GM23338 (cell line): ENCODE data around the gene TM9SF4. TPM values are rescaled to one million over a fixed set of nuclear protein-coding genes. Genes with fewer than 3 reads are reported as not detected.

Source experiments
- ATAC-seq: fragments of 200-7000 bp; cut with Tn5 transposase; 3 replicates; pipeline ENCODE4 v1.9.1; 2020
- DNase-seq: peaks from one replicate; pipeline ENCODE4 v3.0.0-alpha.2; 2015; ENCODE audit warnings: low spot score
- H2AFZ ChIP-seq: fragments of 200-600 bp; sonication (generic); 2 replicates; pipeline ENCODE4 v1.8.0; 2016; ENCODE audit warnings: antibody characterized with exemption, mild to moderate bottlenecking, moderate library complexity
- H3F3A ChIP-seq: fragments of 200-600 bp; sonication (generic); replicated peaks from 2 replicates; pipeline ENCODE4 v1.8.0; 2017; ENCODE audit warnings: antibody characterized with exemption, mixed run types, low read depth
- H3K27ac ChIP-seq: fragments of 200-600 bp; sonication (generic); 2 replicates; pipeline ENCODE4 v1.6.1; 2016; ENCODE audit warnings: low read depth
- H3K27me3 ChIP-seq: fragments of 200-600 bp; sonication (generic); 2 replicates; pipeline ENCODE4 v1.8.0; 2016; ENCODE audit warnings: mild to moderate bottlenecking, mixed run types, moderate library complexity; ENCODE audit not compliant: insufficient read depth
- H3K36me3 ChIP-seq: fragments of 200-600 bp; sonication (generic); 2 replicates; pipeline ENCODE4 v1.8.0; 2016; ENCODE audit warnings: mild to moderate bottlenecking; ENCODE audit not compliant: insufficient read depth
- H3K4me1 ChIP-seq: fragments of 200-600 bp; sonication (generic); 2 replicates; pipeline ENCODE4 v1.8.0; 2016; ENCODE audit warnings: mild to moderate bottlenecking, moderate library complexity; ENCODE audit not compliant: insufficient read depth
- H3K4me2 ChIP-seq: fragments of 200-600 bp; sonication (generic); 2 replicates; pipeline ENCODE4 v1.7.1; 2017; ENCODE audit warnings: mixed run types
- H3K4me3 ChIP-seq: fragments of 200-600 bp; sonication (generic); 2 replicates; pipeline ENCODE4 v1.6.1; 2016; ENCODE audit warnings: mixed run types
- H3K79me2 ChIP-seq: fragments of 200-600 bp; sonication (generic); replicated peaks from 2 replicates; pipeline ENCODE4 v1.8.0; 2017; ENCODE audit warnings: mild to moderate bottlenecking; ENCODE audit not compliant: insufficient read depth
- H3K9me2 ChIP-seq: fragments of 200-600 bp; sonication (generic); 2 replicates; pipeline ENCODE4 v1.8.0; 2017; ENCODE audit not compliant: insufficient read depth
- H4K20me1 ChIP-seq: fragments of 200-600 bp; sonication (generic); replicated peaks from 2 replicates; pipeline ENCODE4 v1.8.0; 2017; ENCODE audit warnings: mild to moderate bottlenecking; ENCODE audit not compliant: insufficient read depth
- H3K27ac Mint-ChIP-seq: 2 replicates; pipeline ENCODE4 v1.8.0; 2020; ENCODE audit warnings: inconsistent platforms, mild to moderate bottlenecking, moderate library complexity, mixed read lengths
- H3K27me3 Mint-ChIP-seq: 3 replicates; pipeline ENCODE4 v1.8.0; 2022; ENCODE audit warnings: low read depth, mild to moderate bottlenecking, moderate library complexity, mixed read lengths, inconsistent platforms; ENCODE audit not compliant: insufficient read depth, poor library complexity
- H3K36me3 Mint-ChIP-seq: 3 replicates; pipeline ENCODE4 v1.8.0; 2021; ENCODE audit warnings: low read depth, mild to moderate bottlenecking, inconsistent platforms, moderate library complexity, mixed read lengths
- H3K4me1 Mint-ChIP-seq: 3 replicates; pipeline ENCODE4 v1.8.0; 2020; ENCODE audit warnings: mild to moderate bottlenecking, inconsistent platforms, mixed read lengths
- H3K4me3 Mint-ChIP-seq: 3 replicates; pipeline ENCODE4 v1.8.0; 2021; ENCODE audit warnings: moderate library complexity, mild to moderate bottlenecking, inconsistent platforms, mixed read lengths
- H3K9me3 Mint-ChIP-seq: 3 replicates; pipeline ENCODE4 v1.8.0; 2020; ENCODE audit warnings: moderate library complexity, mild to moderate bottlenecking, inconsistent platforms, mixed read lengths
- CREB1 ChIP-seq: fragments of 250-450 bp; sonication (Bioruptor Pico); IDR thresholded peaks from 2 replicates; pipeline ENCODE4 v1.5.0; 2020; ENCODE audit warnings: low read depth, mild to moderate bottlenecking, moderate library complexity
- CTCF ChIP-seq, 2 experiments: fragments of 200-600 bp in 1 of 2; sonication (generic) in 1 of 2; conservative IDR thresholded peaks; 2 replicates each; pipeline versions ENCODE4 v1.5.1 to v1.6.1; 2016 to 2017; ENCODE audit warnings: antibody characterized with exemption in 2 of 2, low read depth in 2 of 2, mild to moderate bottlenecking in 2 of 2, moderate library complexity in 1 of 2
- ETS1 ChIP-seq: IDR thresholded peaks from 2 replicates; pipeline ENCODE4 v1.6.1; 2016; ENCODE audit warnings: antibody characterized with exemption
- EZH2 ChIP-seq: fragments of 200-600 bp; sonication (generic); IDR thresholded peaks from one replicate; pipeline ENCODE4 v1.8.0; 2017; ENCODE audit warnings: antibody characterized with exemption, mild to moderate bottlenecking, low read depth; ENCODE audit not compliant: unreplicated experiment
- EZH2phosphoT487 ChIP-seq: fragments of 200-600 bp; sonication (generic); IDR thresholded peaks from one replicate; pipeline ENCODE4 v1.8.1; 2018; ENCODE audit warnings: antibody characterized with exemption; ENCODE audit not compliant: unreplicated experiment
- JUNB ChIP-seq: IDR thresholded peaks from one replicate; pipeline ENCODE4 v1.6.1; 2016; ENCODE audit warnings: antibody characterized with exemption; ENCODE audit not compliant: unreplicated experiment
- NANOG ChIP-seq: IDR thresholded peaks from 2 replicates; pipeline ENCODE4 v1.6.1; 2016; ENCODE audit warnings: antibody characterized with exemption, borderline replicate concordance
- POLR2AphosphoS5 ChIP-seq: IDR thresholded peaks from 2 replicates; pipeline ENCODE4 v1.6.1; 2016; ENCODE audit warnings: antibody characterized with exemption, low read depth
- REST ChIP-seq: IDR thresholded peaks from one replicate; pipeline ENCODE4 v1.6.1; 2018; ENCODE audit warnings: antibody characterized with exemption; ENCODE audit not compliant: unreplicated experiment
- STAT1 ChIP-seq: IDR thresholded peaks from one replicate; pipeline ENCODE4 v1.6.1; 2016; ENCODE audit warnings: antibody characterized with exemption; ENCODE audit not compliant: unreplicated experiment
- ZNF114 ChIP-seq: fragments of 250-450 bp; sonication (Bioruptor Pico); IDR thresholded peaks from 2 replicates; pipeline ENCODE4 v1.5.0; 2020; ENCODE audit warnings: mild to moderate bottlenecking, moderate library complexity
- ZNF331 ChIP-seq: fragments of 250-450 bp; sonication (Bioruptor Pico); IDR thresholded peaks from 2 replicates; pipeline ENCODE4 v1.5.0; 2020; ENCODE audit warnings: low read depth, mild to moderate bottlenecking, moderate library complexity
- ZNF462 ChIP-seq: fragments of 250-450 bp; sonication (Bioruptor Pico); IDR thresholded peaks from 2 replicates; pipeline ENCODE4 v1.5.0; 2020; ENCODE audit warnings: mild to moderate bottlenecking, moderate library complexity
- polyA plus RNA-seq: library from polyadenylated mRNA; unstranded; fragments of >200 nt; fragmentation: Nextera tagmentation; extraction: Ambion mirVana; gene quantifications from 2 replicates; pipeline ENCODE4 v1.2.1, GENCODE V29; 2016
- total RNA-seq: library from RNA; depleted of rRNA; stranded (reverse); fragments of >200 nt; shearing (Covaris generic); gene quantifications from 2 replicates; pipeline ENCODE4 v1.2.3, GENCODE V29; 2014

Gene TM9SF4
- total and polyA plus RNA-seq, 2 experiments from 2014 or later: 20.4 to 52.6 TPM

GRCh38 chr20:32163951-32164350 lies 54.4 kb downstream of the TM9SF4 start:
- Histone ChIP-seq H3F3A (0 out of 2 replicates have a peak, but pooled peaks cover 8% of the 10 kb centered on the region), H2AFZ (no peak overlapping the region), H3K9me2 (no peaks in the 10 kb centered on the region), H3K4me1 (peaks cover 5% of the 10 kb centered on the region; the same call in 1 of the 2 replicates), H3K4me2 (no peak overlapping the region), H3K4me3 (no peak overlapping the region), H3K27me3 (no peaks in the 10 kb centered on the region), H3K36me3 (peaks cover 41% of the 10 kb centered on the region), H3K79me2 (no peaks in the 10 kb centered on the region), H3K27ac (no peak overlapping the region), H4K20me1 (peaks cover 14% of the 10 kb centered on the region; the same call in 1 of the 2 replicates)
- no peak for TF ChIP-seq EZH2phosphoT487
- TF ChIP-seq ETS1: no peak
- no peak for TF ChIP-seq CTCF (conservative IDR thresholded peaks at IDR 0.05; ENCODE audit: low read depth in 2 of 2)
- no peak for TF ChIP-seq ZNF331 (CRISPR knock-in tag)
- no peak for TF ChIP-seq STAT1
- TF ChIP-seq NANOG: no peak
- no peak for TF ChIP-seq POLR2AphosphoS5
- TF ChIP-seq ZNF462 (CRISPR knock-in tag): no peak
- no peak for TF ChIP-seq EZH2
- no peak for TF ChIP-seq CREB1 (CRISPR knock-in tag)
- no peak for TF ChIP-seq JUNB
- no peak for TF ChIP-seq ZNF114 (CRISPR knock-in tag)
- no peak for TF ChIP-seq REST
- no peak for DNase-seq
- no peak overlapping the region for H3K27ac Mint-ChIP-seq
- peaks cover 62% of the 10 kb centered on the region for H3K36me3 Mint-ChIP-seq
- no peak for ATAC-seq
- peaks cover 9% of the 10 kb centered on the region for H3K4me1 Mint-ChIP-seq
- H3K9me3 Mint-ChIP-seq: no peaks in the 10 kb centered on the region
- no peak overlapping the region for H3K4me3 Mint-ChIP-seq
- peaks cover 3% of the 10 kb centered on the region for H3K27me3 Mint-ChIP-seq
